NT2/D1 (cell line): ENCODE data around the gene ZBTB42.

Source experiments
- SUZ12 ChIP-seq: IDR thresholded peaks from 2 replicates; pipeline ENCODE4 v1.6.1; 2011; ENCODE audit not compliant: insufficient read length, insufficient read depth; ENCODE audit errors: extremely low read depth
- YY1 ChIP-seq: IDR thresholded peaks from 2 replicates; pipeline ENCODE4 v1.6.1; 2011; ENCODE audit not compliant: insufficient read length, insufficient read depth
- ZNF274 ChIP-seq: IDR thresholded peaks from 2 replicates; pipeline ENCODE4 v1.6.1; 2011; ENCODE audit warnings: mild to moderate bottlenecking, low read depth, low read length

GRCh38 chr14:104776961-104777807 lies 23.7 kb upstream of the ZBTB42 start:
- TF ChIP-seq YY1: no peak
- no peak for TF ChIP-seq SUZ12
- no peak for TF ChIP-seq ZNF274
